ENCODE data around the gene EDDM3A. TPM values are rescaled to one million over a fixed set of nuclear protein-coding genes. Genes with fewer than 3 reads are reported as not detected.
"Not testable (repeated sequence)": the region's sequence is repeated elsewhere in the genome, so short reads cannot be mapped to it uniquely, and the experiment has no call there.

The EDDM3A gene
- total RNA-seq, 2 experiments from 2014 or later, result not detected

- Mint-ChIP-seq H3K36me3 (ENCODE audit: low read depth) (no peaks in the 10 kb centered on the region), H3K27ac (no peak overlapping the region), H3K4me1 (ENCODE audit: low read depth) (no peaks in the 10 kb centered on the region), H3K4me3 (no peak overlapping the region), H3K27me3 (peaks cover 26% of the 10 kb centered on the region), H3K9me3 (no peaks in the 10 kb centered on the region)
- ATAC-seq (no peak), DNase-seq (no peak)
- POLR2A ChIA-PET, result no interaction called here
- TF ChIP-seq CTCF (IDR thresholded peaks at IDR 0.05), result no peak
- intact Hi-C loops (cut with micrococcal nuclease), result no loop called here
- CTCF ChIA-PET, result no interaction called here
These were observed 24.9 kb upstream of the EDDM3A start for GRCh38 chr14:20720741-20721140.

GRCh38 chr14:20722016-20722415 lies 23.7 kb upstream of the EDDM3A start:
- intact Hi-C loops (cut with micrococcal nuclease), result no loop called here
- Mint-ChIP-seq H3K27ac (no peak overlapping the region), H3K27me3 (peaks cover 32% of the 10 kb centered on the region)

GRCh38 chr14:20723488-20723887 lies 22.2 kb upstream of the EDDM3A start:
- DNase-seq (no peak), ATAC-seq (no peak)
- ChIA-PET POLR2A (no interaction called here), CTCF (interaction anchor here (1.5 kb wide), 1 partner anchor 150 kb away, joined by 4 read pairs; no protein-coding TSS in a partner anchor)
- Mint-ChIP-seq H3K4me1 (ENCODE audit: low read depth) (no peaks in the 10 kb centered on the region), H3K27ac (no peak overlapping the region), H3K27me3 (peaks cover 31% of the 10 kb centered on the region), H3K9me3 (no peaks in the 10 kb centered on the region), H3K36me3 (ENCODE audit: low read depth) (no peaks in the 10 kb centered on the region), H3K4me3 (no peak overlapping the region)
- no peak for TF ChIP-seq CTCF (IDR thresholded peaks at IDR 0.05)
- intact Hi-C loops (cut with micrococcal nuclease), result no loop called here

More at GRCh38 chr14:20722016-20722415, 23.7 kb upstream of the EDDM3A start:
- H3K4me1 Mint-ChIP-seq (ENCODE audit: low read depth), result no peaks in the 10 kb centered on the region
- ATAC-seq (no peak), DNase-seq (no peak)
- no peaks in the 10 kb centered on the region for H3K36me3 Mint-ChIP-seq (ENCODE audit: low read depth)
- POLR2A ChIA-PET, result no interaction called here
- H3K9me3 Mint-ChIP-seq, result no peaks in the 10 kb centered on the region
- TF ChIP-seq CTCF (IDR thresholded peaks at IDR 0.05), result no peak
- CTCF ChIA-PET, result interaction anchor here (1.5 kb wide), 1 partner anchor 31 kb away, joined by 4 read pairs; no protein-coding TSS in a partner anchor
- H3K4me3 Mint-ChIP-seq, result no peak overlapping the region

- H3K27me3 Mint-ChIP-seq, result peaks cover 28% of the 10 kb centered on the region
- H3K9me3 Mint-ChIP-seq; H3K4me1 Mint-ChIP-seq (ENCODE audit: low read depth); H3K36me3 Mint-ChIP-seq (ENCODE audit: low read depth); DNase-seq; ATAC-seq; POLR2A ChIA-PET; H3K4me3 Mint-ChIP-seq; H3K27ac Mint-ChIP-seq; intact Hi-C loops (cut with micrococcal nuclease): not testable (repeated sequence)
- CTCF ChIA-PET, result interaction anchor here (1.6 kb wide), 1 partner anchor 9 kb away, joined by 3 read pairs; no protein-coding TSS in a partner anchor
These were observed 19.6 kb upstream of the EDDM3A start for GRCh38 chr14:20726121-20726520.

- POLR2A ChIA-PET, result no interaction called here
- no peak for ATAC-seq
- TF ChIP-seq CTCF (IDR thresholded peaks at IDR 0.05), result no peak
- CTCF ChIA-PET, result interaction anchor here (1.6 kb wide), 1 partner anchor 10 kb away, joined by 3 read pairs; no protein-coding TSS in a partner anchor
- no peaks in the 10 kb centered on the region for H3K9me3 Mint-ChIP-seq
- H3K27ac Mint-ChIP-seq, result no peak overlapping the region
- H3K4me3 Mint-ChIP-seq, result no peak overlapping the region
- peaks cover 26% of the 10 kb centered on the region for H3K27me3 Mint-ChIP-seq
- H3K4me1 Mint-ChIP-seq (ENCODE audit: low read depth), result no peaks in the 10 kb centered on the region
- H3K36me3 Mint-ChIP-seq (ENCODE audit: low read depth), result no peaks in the 10 kb centered on the region
- DNase-seq, result no peak
- intact Hi-C loops (cut with micrococcal nuclease), result no loop called here
These were observed 19.2 kb upstream of the EDDM3A start for GRCh38 chr14:20726531-20726930.

Measured in activated CD8-positive, alpha-beta T cell treated with anti-CD3 and anti-CD28 coated beads for 36 hours (primary cell).